HCT116 (cell line): ENCODE data around the gene USP9X.

Source experiments
- ATF3 ChIP-seq: IDR thresholded peaks from 2 replicates; pipeline ENCODE4 v1.6.1; 2012
- CEBPB ChIP-seq: IDR thresholded peaks from 2 replicates; pipeline ENCODE4 v1.6.1; 2012; ENCODE audit warnings: low read depth
- CTCF ChIP-seq, 3 experiments: fragments of 200-600 bp in 1 of 3; sonication (generic) in 1 of 3; IDR thresholded peaks in 2 of 3; conservative IDR thresholded peaks in 1 of 3; 2 replicates each; pipeline ENCODE4 v1.5.1; 2012 to 2017; ENCODE audit warnings: low read depth in 2 of 3, low read length in 2 of 3, antibody characterized with exemption in 1 of 3, borderline replicate concordance in 1 of 3, control low read depth in 1 of 3, mild to moderate bottlenecking in 1 of 3, mixed read lengths in 1 of 3, mixed run types in 1 of 3, moderate library complexity in 1 of 3; ENCODE audit not compliant: insufficient read depth in 1 of 3
- ELF1 ChIP-seq: IDR thresholded peaks from 2 replicates; pipeline ENCODE4 v1.6.1; 2012; ENCODE audit warnings: low read depth, borderline replicate concordance
- EZH2phosphoT487 ChIP-seq: fragments of 200-600 bp; IDR thresholded peaks from 2 replicates; pipeline ENCODE4 v1.6.1; 2018; ENCODE audit warnings: antibody characterized with exemption, borderline replicate concordance
- FOSL1 ChIP-seq: IDR thresholded peaks from 2 replicates; pipeline ENCODE4 v1.6.1; 2012; ENCODE audit warnings: low read depth
- JUND ChIP-seq: IDR thresholded peaks from 2 replicates; pipeline ENCODE4 v1.6.1; 2012
- POLR2A ChIP-seq: IDR thresholded peaks from 2 replicates; pipeline ENCODE4 v1.7.0; 2011; ENCODE audit warnings: borderline replicate concordance; ENCODE audit not compliant: insufficient read depth, insufficient read length; ENCODE audit errors: extremely low read depth
- RAD21 ChIP-seq: IDR thresholded peaks from 2 replicates; pipeline ENCODE4 v1.6.1; 2012; ENCODE audit warnings: low read depth, mild to moderate bottlenecking
- REST ChIP-seq: IDR thresholded peaks from 2 replicates; pipeline ENCODE4 v1.6.1; 2012; ENCODE audit warnings: low read depth
- SP1 ChIP-seq: IDR thresholded peaks from 2 replicates; pipeline ENCODE4 v1.6.1; 2012; ENCODE audit warnings: low read depth
- TCF7L2 ChIP-seq: IDR thresholded peaks from 2 replicates; pipeline ENCODE4 v1.7.0; 2011; ENCODE audit warnings: borderline replicate concordance, inconsistent platforms; ENCODE audit not compliant: insufficient read depth, insufficient read length; ENCODE audit errors: extremely low read depth
- YY1 ChIP-seq: IDR thresholded peaks from 2 replicates; pipeline ENCODE4 v1.6.1; 2011; ENCODE audit warnings: low read length, low read depth, moderate library complexity, mild to moderate bottlenecking; ENCODE audit not compliant: insufficient replicate concordance; ENCODE audit errors: extremely low read depth
- ZBTB33 ChIP-seq: IDR thresholded peaks from 2 replicates; pipeline ENCODE4 v1.6.1; 2011; ENCODE audit warnings: mild to moderate bottlenecking, low read length, moderate library complexity; ENCODE audit not compliant: insufficient replicate concordance; ENCODE audit errors: extremely low read depth

GRCh38 chrX:41189156-41189555 lies 103.9 kb downstream of the USP9X start:
- TF ChIP-seq CTCF (IDR thresholded peaks at IDR 0.05 in 2 of 3, conservative IDR thresholded peaks at IDR 0.05 in 1 of 3; ENCODE audit: borderline replicate concordance in 1 of 3, insufficient read depth in 1 of 3, low read depth in 2 of 3, low read length in 2 of 3) (no peak), EZH2phosphoT487 (no peak), SP1 (no peak), RAD21 (no peak), CEBPB (no peak), TCF7L2 (no peak), YY1 (no peak), JUND (no peak), POLR2A (no peak), ATF3 (no peak), ELF1 (no peak), FOSL1 (no peak), REST (no peak), ZBTB33 (no peak)
